M059J (cell line): ENCODE data around the gene CXCR2. TPM values are rescaled to one million over a fixed set of nuclear protein-coding genes. Genes with fewer than 3 reads are reported as not detected.
A peak's percentile ranks its signal among the peaks of the same experiment; 100 is the strongest.

Experiments used
- DNase-seq: peaks from one replicate; pipeline ENCODE4 v3.0.0-alpha.2; 2012; ENCODE audit warnings: low read depth
- total RNA-seq: library from RNA; depleted of rRNA; stranded (reverse); fragments of >200 nt; shearing (Covaris generic); gene quantifications from 2 replicates; pipeline ENCODE4 v1.2.3, GENCODE V29; 2014; rRNA removed

Gene CXCR2
- total RNA-seq, 1 experiment from 2014 or later: not detected

DNA sequence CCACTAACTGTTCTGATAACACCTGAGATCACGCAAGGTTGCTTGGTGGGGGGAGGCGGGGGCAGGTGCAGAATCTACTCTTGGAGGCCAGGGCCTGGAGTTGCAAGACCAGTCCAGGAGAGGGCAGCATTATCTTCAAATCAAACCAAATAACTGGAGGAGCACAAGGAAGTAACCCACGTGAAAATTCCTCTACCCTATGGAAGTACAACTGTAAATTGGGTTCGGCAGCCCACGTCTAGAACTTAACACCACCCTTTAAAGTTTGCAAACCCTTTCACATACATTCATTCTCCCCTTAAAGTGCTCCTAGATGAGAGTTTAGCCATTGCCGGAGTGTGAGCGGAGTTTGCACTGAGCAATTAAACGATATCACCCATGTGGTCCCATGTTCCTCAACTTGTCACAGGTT, 60.5 kb downstream of the CXCR2 start:
- peak; percentile 65 for DNase-seq

Other genes with a start within 250 kb of the CXCR2 start
- gene TNS1, start 123.0 kb upstream of the CXCR2 start, total RNA-seq: 2.6 and 3.5 TPM in 2 replicates
- gene RUFY4, start 56.8 kb upstream of the CXCR2 start, total RNA-seq: not detected in 2 replicates
- not detected in 2 replicates for gene CXCR1, start 40.9 kb downstream of the CXCR2 start, total RNA-seq
- 359 and 456 TPM in 2 replicates for gene ARPC2, start 91.2 kb downstream of the CXCR2 start, total RNA-seq
- 0.37 TPM in 1 of 2 replicates, not detected in the other for gene GPBAR1, start 135.0 kb downstream of the CXCR2 start, total RNA-seq
- 108 and 153 TPM in 2 replicates for gene AAMP, start 144.1 kb downstream of the CXCR2 start, total RNA-seq
- gene PNKD, start 144.5 kb downstream of the CXCR2 start, total RNA-seq: 55.2 and 59.2 TPM in 2 replicates
- 89.2 and 132 TPM in 2 replicates for gene TMBIM1, start 166.5 kb downstream of the CXCR2 start, total RNA-seq
- gene CATIP, start 230.8 kb downstream of the CXCR2 start, total RNA-seq: not detected in 2 replicates